Body of pancreas (tissue), 4 donors: ENCODE results near the gene ZNF33A.

Source experiments
- POLR2A ChIP-seq, 3 donors: fragments of 450-650 bp; IDR thresholded peaks; one replicate each; pipeline ENCODE4 v1.6.1; 2016; ENCODE audit warnings: antibody characterized with exemption in 3 of 3, mild to moderate bottlenecking in 2 of 3
- TF ChIP-seq, protein P1 (sequence below), 7 experiments: fragments of 450-650 bp in 4 of 7; fragments of 200-600 bp in 3 of 7; sonication (generic) in 3 of 7; IDR thresholded peaks; one replicate each; pipeline ENCODE4 v1.5.1; 2016 to 2019; ENCODE audit warnings: antibody characterized with exemption in 7 of 7

DNA sequence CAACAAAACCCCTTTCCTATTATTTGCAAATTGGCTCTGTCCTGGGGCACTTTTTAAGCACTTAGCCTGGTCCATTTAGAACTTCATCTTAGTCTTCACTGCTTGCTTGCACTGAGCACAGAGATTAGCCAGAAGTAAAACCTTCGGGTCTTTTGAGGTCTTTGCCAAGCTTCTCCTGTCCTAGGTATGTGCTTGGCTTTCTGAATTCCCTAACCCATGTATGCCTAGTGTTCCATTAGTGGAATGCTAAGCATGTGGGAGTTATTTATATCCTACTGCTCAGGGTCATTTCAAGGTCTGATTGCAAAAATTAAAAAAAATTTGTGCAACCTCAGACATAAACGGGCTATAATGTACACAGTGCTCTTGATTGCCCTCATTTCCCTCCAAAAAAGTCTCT, 101.7 kb downstream of the ZNF33A start:
- TF ChIP-seq, protein P1, sequence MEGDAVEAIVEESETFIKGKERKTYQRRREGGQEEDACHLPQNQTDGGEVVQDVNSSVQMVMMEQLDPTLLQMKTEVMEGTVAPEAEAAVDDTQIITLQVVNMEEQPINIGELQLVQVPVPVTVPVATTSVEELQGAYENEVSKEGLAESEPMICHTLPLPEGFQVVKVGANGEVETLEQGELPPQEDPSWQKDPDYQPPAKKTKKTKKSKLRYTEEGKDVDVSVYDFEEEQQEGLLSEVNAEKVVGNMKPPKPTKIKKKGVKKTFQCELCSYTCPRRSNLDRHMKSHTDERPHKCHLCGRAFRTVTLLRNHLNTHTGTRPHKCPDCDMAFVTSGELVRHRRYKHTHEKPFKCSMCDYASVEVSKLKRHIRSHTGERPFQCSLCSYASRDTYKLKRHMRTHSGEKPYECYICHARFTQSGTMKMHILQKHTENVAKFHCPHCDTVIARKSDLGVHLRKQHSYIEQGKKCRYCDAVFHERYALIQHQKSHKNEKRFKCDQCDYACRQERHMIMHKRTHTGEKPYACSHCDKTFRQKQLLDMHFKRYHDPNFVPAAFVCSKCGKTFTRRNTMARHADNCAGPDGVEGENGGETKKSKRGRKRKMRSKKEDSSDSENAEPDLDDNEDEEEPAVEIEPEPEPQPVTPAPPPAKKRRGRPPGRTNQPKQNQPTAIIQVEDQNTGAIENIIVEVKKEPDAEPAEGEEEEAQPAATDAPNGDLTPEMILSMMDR (IDR thresholded peaks at IDR 0.05), result no peak
- no peak for TF ChIP-seq POLR2A (IDR thresholded peaks at IDR 0.05)
